Skin of body (tissue), 2 donors: ENCODE measurements around the gene GLI1. TPM values are rescaled to one million over a fixed set of nuclear protein-coding genes. Genes with fewer than 3 reads are reported as not detected.
"Not testable (repeated sequence)": the region's sequence is repeated elsewhere in the genome, so short reads cannot be mapped to it uniquely, and the experiment has no call there.

Source experiments
- DNase-seq: peaks from one replicate; lab custom pipeline; 2025; lab: John Stamatoyannopoulos, UW
- total RNA-seq: library from RNA; depleted of rRNA; stranded (reverse); fragments of >200 nt; gene quantifications from one replicate; pipeline ENCODE4 v1.2.3, GENCODE V29; 2014

Gene GLI1
- total RNA-seq, 1 donor from 2014 or later = 7.2 TPM

DNA sequence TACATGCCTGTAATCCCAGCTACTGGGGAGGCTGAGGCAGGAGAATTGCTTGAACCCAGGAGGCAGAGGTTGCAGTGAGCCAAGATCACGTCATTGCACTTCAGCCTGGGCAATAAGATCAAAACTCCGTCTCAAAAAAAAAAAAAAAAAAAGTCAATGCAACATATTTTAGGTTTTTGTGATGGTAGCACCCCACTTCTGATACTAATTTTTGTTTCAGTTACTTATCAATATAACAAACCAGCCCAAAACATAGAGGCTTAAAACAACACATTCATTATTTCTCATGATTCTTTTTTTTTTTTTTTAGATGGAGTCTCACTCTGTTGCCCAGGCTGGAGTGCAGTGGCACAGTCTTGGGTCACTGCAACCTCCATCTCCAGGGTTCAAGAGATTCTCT lies 18.2 kb upstream of the GLI1 start:
- DNase-seq = not testable (repeated sequence)

DNA sequence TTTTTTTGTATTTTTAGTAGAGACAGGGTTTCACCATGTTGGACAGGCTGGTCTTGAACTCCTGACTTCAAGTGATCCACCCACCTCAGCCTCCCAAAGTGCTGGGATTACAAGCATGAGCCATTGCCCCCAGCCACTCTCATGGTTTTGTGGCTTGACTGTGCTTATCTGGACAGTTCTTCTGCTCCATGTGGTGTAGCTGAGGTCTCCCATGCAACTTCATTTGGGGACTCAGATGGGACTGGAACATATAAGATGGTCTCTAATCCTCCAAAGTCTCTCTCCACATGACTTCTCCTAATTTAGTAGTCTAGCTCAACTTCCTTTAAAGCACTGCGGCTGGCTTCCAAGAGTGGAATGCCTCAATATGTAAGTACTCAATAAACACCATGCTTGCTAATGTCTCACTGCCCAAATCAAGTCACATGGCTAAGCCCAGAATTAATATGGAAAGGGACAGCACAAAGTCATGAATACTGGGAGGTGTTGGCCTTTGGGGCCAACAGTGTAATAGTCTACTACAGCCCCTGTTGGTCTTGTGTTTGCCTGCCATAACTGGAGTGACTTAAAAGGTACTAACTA lies 17.6 kb upstream of the GLI1 start:
- DNase-seq = no peak

GRCh38 chr12:57444337-57444736 lies 15.2 kb upstream of the GLI1 start:
- DNase-seq = not testable (repeated sequence)

DNA sequence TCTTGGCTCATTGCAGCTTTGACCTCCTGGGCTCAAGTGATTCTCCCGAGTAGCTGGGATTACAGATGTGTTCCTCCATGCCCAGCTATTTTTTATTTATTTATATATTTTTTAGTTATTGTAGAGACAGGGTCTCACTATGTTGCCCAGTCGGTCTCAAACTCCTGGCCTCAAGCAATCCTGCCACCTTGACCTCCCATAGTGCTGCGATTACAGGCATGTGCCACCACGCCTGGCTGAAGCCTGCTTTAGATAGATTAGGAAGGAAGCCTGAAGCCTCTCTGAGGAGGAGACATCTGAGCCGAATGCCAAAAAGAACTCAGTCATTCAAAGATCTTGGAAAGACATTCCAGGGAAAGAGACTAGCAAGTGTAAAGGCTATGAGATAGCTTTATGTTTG lies 14.8 kb upstream of the GLI1 start:
- DNase-seq = no peak

DNA sequence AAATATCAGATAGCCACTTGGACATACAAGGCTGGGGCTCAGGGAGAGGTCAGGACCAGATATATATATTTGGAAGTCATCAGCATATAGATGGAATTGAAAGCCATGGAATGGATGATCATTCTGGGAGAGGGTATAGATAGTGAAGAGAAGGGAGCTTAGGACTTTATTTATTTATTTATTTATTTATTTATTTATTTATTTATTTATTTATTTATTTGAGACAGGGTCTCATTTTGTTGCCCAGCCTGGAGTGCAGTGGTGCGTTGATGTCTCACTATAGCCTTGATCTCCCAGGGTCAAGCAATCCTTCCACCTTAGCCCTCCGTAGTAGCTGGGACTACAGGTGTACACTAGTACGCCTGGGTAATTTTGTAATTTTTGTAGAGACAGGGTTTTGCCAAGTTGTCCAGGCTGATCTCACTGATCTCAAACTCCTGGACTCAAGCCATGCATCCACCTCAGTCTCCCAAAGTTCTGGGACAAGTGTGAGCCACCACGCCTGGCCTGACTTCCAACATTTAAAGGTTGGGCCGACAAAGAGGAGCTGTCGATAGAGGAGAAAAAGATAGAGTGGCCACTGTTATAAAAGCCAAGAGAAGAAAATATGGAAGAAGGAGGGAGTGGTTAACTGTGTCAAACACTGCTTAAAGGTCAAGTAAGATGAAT lies 13.2 kb upstream of the GLI1 start:
- no peak for DNase-seq

- DNase-seq = no peak
These were observed 10.9 kb upstream of the GLI1 start for GRCh38 chr12:57448669-57449068.

- DNase-seq = no peak
These were observed 10.2 kb upstream of the GLI1 start for GRCh38 chr12:57449375-57449774.

DNA sequence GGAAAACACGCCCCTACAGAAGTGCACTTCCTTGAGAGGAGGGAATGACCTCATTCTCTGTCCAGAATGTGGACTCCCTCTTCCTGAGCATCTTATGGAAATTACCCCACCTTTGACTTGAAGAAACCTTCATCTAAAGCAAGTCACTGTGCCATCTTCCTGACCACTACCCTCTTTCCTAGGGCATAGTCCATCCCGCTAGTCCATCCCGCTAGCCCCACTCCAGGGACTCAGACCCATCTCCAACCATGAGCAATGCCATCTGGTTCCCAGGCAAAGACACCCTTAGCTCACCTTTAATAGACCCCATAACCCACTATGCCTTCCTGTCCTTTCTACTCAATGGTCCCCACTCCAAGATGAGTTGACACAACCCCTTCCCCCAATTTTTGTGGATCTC lies 9.5 kb upstream of the GLI1 start:
- no peak for DNase-seq

DNA sequence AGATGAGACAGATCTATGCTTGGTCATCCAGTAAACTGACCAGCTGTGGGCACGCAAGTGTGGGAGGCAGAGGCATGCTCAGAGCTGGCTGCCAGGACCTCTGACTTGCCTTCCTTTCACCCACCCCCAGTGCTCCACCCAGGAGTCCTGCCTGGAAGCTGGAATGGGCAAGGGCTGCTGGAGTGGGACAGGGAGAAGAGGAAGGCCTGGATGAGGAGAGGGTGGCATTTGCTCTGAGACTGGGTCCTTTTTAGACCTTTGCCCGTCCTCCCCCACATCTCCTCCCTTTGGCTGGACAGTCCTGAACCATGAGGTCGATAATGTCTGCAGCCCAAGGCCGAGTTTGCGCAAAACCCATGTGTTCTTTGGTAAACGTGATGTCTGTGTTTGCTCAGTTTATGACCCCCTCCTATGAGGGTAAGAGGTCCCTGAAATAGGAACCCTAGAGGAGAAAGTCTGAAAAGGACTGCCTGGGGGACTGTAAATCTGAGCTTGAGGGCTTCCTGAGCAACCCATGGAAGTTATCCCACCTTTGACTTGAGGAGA lies 8.3 kb upstream of the GLI1 start:
- DNase-seq = no peak

- no peak for DNase-seq
These were observed 7.2 kb upstream of the GLI1 start for GRCh38 chr12:57452181-57452936.

DNA sequence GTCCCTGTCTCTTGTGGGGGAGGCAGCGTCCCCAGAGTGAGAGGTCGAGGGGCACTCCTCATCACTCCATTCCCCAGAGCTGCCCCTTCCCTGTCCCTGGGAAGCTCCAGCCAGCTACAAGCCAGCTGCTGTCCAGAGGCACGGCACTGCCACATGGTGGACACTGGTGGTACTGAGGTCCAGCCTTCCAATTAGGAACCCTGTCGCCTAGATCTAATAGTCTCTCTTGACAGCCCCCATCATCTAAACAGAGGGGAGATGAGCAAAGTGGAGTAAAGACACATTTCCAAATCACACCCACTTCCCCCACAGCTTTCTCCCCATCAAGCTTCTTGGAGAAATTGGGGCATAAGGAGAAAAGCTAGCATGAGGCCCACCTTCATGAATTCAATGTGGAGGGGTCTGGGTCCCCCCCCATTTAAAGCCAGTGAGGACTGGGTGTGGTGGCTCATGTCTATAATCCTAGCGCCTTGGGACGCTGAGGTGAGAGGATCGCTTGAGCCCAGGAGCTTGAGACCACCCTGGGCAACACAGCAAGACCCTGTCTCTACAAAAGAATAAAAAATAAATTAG lies 6.6 kb upstream of the GLI1 start:
- DNase-seq = peak; percentile 28

GRCh38 chr12:57454213-57454565 lies 5.4 kb upstream of the GLI1 start:
- DNase-seq = no peak

GRCh38 chr12:57454566-57455373 lies 4.8 kb upstream of the GLI1 start, which contains the start of gene INHBE:
Gene INHBE, plus strand, starts transcription at chr12:57455307. Its CDS starts 230 bp downstream, at chr12:57455537.
- no peak for DNase-seq

DNA sequence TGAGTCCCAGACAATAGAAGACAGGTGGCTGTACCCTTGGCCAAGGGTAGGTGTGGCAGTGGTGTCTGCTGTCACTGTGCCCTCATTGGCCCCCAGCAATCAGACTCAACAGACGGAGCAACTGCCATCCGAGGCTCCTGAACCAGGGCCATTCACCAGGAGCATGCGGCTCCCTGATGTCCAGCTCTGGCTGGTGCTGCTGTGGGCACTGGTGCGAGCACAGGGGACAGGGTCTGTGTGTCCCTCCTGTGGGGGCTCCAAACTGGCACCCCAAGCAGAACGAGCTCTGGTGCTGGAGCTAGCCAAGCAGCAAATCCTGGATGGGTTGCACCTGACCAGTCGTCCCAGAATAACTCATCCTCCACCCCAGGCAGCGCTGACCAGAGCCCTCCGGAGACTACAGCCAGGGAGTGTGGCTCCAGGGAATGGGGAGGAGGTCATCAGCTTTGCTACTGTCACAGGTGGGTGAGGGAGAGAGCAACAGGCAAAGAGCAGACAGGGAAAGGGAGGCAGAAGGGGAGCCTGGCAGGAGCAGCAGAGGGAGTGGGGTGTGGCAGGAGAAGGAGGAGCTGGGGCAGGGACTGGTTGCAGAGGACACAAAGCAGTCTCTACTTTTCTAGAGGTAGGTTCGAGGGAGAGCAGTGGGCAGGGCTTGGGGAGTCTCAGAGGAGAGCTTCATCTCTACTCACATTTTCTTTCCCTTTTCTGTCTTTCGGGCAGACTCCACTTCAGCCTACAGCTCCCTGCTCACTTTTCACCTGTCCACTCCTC lies 4.0 kb upstream of the GLI1 start:
- DNase-seq = no peak

GRCh38 chr12:57456145-57456700 lies 3.4 kb upstream of the GLI1 start:
- DNase-seq = no peak

GRCh38 chr12:57456737-57457490 lies 2.7 kb upstream of the GLI1 start:
- no peak for DNase-seq

DNA sequence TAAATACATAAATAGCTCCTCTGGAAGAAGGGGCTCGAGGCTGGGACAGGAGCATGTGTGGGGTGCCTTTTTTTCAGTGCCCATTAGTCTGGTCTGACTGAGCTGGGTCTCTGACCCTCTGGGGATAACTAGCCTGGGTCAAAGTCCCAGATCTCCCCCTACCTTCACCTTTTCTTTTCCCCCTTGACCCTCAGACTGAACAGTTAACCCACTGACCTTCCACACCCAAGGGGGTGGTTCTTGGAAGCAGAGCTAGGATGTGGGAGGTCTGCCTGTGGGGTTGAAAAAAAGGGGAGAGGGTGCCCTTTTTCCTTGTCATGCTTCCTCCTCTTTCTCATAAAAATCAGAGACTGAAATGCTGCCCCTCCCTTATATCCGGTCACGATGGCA lies 925 bp upstream of the GLI1 start:
- DNase-seq = no peak

DNA sequence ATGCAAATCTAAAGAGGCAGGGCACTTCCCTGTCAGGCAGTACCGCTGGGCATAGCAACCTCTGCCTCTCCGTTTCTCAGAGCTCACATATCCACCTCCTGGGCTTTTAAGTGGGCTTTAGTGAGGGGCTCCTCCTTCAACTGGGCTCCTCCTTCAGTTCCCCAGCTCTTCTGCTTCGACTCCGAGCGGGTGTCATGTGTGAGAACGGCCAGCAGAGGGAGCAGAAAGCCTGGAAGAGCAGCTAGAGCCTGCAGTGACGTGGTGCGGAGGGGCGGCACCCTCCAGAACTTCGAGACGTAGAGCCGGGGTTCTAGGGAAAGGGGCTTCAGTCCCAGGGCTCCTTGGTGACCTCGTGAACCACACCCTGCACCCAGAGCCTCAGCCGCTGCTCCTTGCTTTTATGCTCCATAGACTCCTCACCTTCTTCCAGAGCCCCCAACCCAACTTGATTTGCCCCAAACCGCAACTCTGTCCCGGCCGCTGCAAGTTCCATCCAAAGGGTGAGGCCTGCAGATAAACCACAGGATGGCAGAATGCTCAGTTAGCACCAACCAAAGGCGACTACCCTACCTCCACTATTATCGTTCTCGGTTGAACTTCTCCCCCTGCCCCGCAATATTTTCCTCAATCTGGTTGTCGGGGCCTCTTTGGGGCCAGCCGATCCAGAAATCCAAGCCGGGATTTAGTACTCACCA lies 383 bp upstream of the GLI1 start:
- DNase-seq = peak; percentile 95

- DNase-seq = no peak
These were observed 841 bp downstream of the GLI1 start for GRCh38 chr12:57460468-57460784.
